WTC11 (cell line): Measurements from ENCODE around the gene CBFA2T2. TPM values are rescaled to one million over a fixed set of nuclear protein-coding genes. Genes with fewer than 3 reads are reported as not detected.

Source experiments
- ATAC-seq: fragments of 200-7000 bp; cut with Tn5 transposase; 2 replicates; pipeline ENCODE4 v1.10.0; 2021; ENCODE audit warnings: mild to moderate bottlenecking, moderate library complexity
- CTCF ChIA-PET: fragments of 300-600 bp; sonication (Branson Sonifier 250); formaldehyde crosslinking; loops from one replicate; lab custom pipeline; 2021; ENCODE audit warnings: antibody characterized with exemption; lab: Charles Lee
- POLR2A ChIA-PET: fragments of 350-600 bp; sonication (Branson Sonifier 250); formaldehyde crosslinking; loops from one replicate; lab custom pipeline; 2021; ENCODE audit warnings: antibody characterized with exemption; lab: Charles Lee
- DNase-seq: peaks from one replicate; pipeline ENCODE4 v3.0.0; 2021; ENCODE audit warnings: low spot score
- H3K27ac Mint-ChIP-seq: 2 replicates; pipeline ENCODE4 v1.8.0; 2021; ENCODE audit warnings: mixed read lengths
- H3K27me3 Mint-ChIP-seq: 2 replicates; pipeline ENCODE4 v1.8.0; 2021; ENCODE audit warnings: low read depth, mild to moderate bottlenecking, moderate library complexity, mixed read lengths
- H3K36me3 Mint-ChIP-seq: 2 replicates; pipeline ENCODE4 v1.8.0; 2021; ENCODE audit warnings: mixed read lengths
- H3K4me1 Mint-ChIP-seq: 2 replicates; pipeline ENCODE4 v1.8.0; 2022; ENCODE audit warnings: mixed read lengths
- H3K4me3 Mint-ChIP-seq: 2 replicates; pipeline ENCODE4 v1.8.0; 2021; ENCODE audit warnings: mild to moderate bottlenecking, moderate library complexity, mixed read lengths
- H3K9me3 Mint-ChIP-seq: 2 replicates; pipeline ENCODE4 v1.8.0; 2021; ENCODE audit warnings: mixed read lengths
- AFF4 ChIP-seq: sonication (generic); formaldehyde crosslinking; IDR thresholded peaks from 2 replicates; pipeline ENCODE4 v1.8.1; 2023; ENCODE audit warnings: mild to moderate bottlenecking, missing genetic modification reagents, borderline replicate concordance
- ATF1 ChIP-seq: sonication (generic); formaldehyde crosslinking; IDR thresholded peaks from 2 replicates; pipeline ENCODE4 v1.8.1; 2023; ENCODE audit warnings: mild to moderate bottlenecking, moderate library complexity, missing genetic modification reagents
- CTCF ChIP-seq: fragments of 200-600 bp; IDR thresholded peaks from 2 replicates; pipeline ENCODE4 v1.8.0; 2022; ENCODE audit warnings: antibody characterized with exemption
- E2F4 ChIP-seq: sonication (generic); formaldehyde crosslinking; IDR thresholded peaks from 2 replicates; pipeline ENCODE4 v1.8.1; 2022; ENCODE audit warnings: low read depth, mild to moderate bottlenecking, moderate library complexity, missing genetic modification reagents, borderline replicate concordance
- ERG ChIP-seq: fragments of 250-450 bp; sonication (Bioruptor Pico); IDR thresholded peaks from 2 replicates; pipeline ENCODE4 v1.8.0; 2021; ENCODE audit warnings: mild to moderate bottlenecking
- ESRRA ChIP-seq: sonication (generic); formaldehyde crosslinking; IDR thresholded peaks from 2 replicates; pipeline ENCODE4 v1.8.1; 2022; ENCODE audit warnings: mild to moderate bottlenecking, missing genetic modification reagents, borderline replicate concordance
- GABPB1 ChIP-seq: sonication (generic); formaldehyde crosslinking; IDR thresholded peaks from 2 replicates; pipeline ENCODE4 v1.8.1; 2023; ENCODE audit warnings: mild to moderate bottlenecking, missing genetic modification reagents
- GTF2I ChIP-seq: fragments of 250-450 bp; sonication (Bioruptor Pico); conservative IDR thresholded peaks from 2 replicates; pipeline ENCODE4 v1.4.0; 2021; ENCODE audit warnings: mild to moderate bottlenecking
- JUN ChIP-seq: sonication (generic); formaldehyde crosslinking; IDR thresholded peaks from 2 replicates; pipeline ENCODE4 v1.8.0; 2023; ENCODE audit warnings: mild to moderate bottlenecking, missing genetic modification reagents
- MAX ChIP-seq: sonication (generic); formaldehyde crosslinking; IDR thresholded peaks from 2 replicates; pipeline ENCODE4 v1.8.0; 2022; ENCODE audit warnings: mild to moderate bottlenecking, missing genetic modification reagents
- MXD4 ChIP-seq: fragments of 250-450 bp; sonication (Bioruptor Pico); IDR thresholded peaks from 2 replicates; pipeline ENCODE4 v1.8.0; 2021; ENCODE audit warnings: mild to moderate bottlenecking, moderate library complexity, borderline replicate concordance
- NFE2L1 ChIP-seq: sonication (generic); formaldehyde crosslinking; IDR thresholded peaks from 2 replicates; pipeline ENCODE4 v1.8.1; 2023; ENCODE audit warnings: missing genetic modification reagents
- PRRX2 ChIP-seq: fragments of 250-450 bp; sonication (Bioruptor Pico); IDR thresholded peaks from 2 replicates; pipeline ENCODE4 v1.8.0; 2021; ENCODE audit warnings: mild to moderate bottlenecking
- SP1 ChIP-seq: sonication (generic); formaldehyde crosslinking; conservative IDR thresholded peaks from 2 replicates; pipeline ENCODE4 v1.8.1; 2022; ENCODE audit warnings: missing genetic modification reagents
- STAT6 ChIP-seq: sonication (generic); formaldehyde crosslinking; conservative IDR thresholded peaks from 2 replicates; pipeline ENCODE4 v1.8.1; 2023; ENCODE audit warnings: mild to moderate bottlenecking, low read depth, missing genetic modification reagents, moderate library complexity
- USF1 ChIP-seq: sonication (generic); formaldehyde crosslinking; IDR thresholded peaks from 2 replicates; pipeline ENCODE4 v1.8.0; 2022; ENCODE audit warnings: mild to moderate bottlenecking, missing genetic modification reagents
- USF2 ChIP-seq: sonication (generic); formaldehyde crosslinking; IDR thresholded peaks from 2 replicates; pipeline ENCODE4 v1.8.1; 2023; ENCODE audit warnings: mild to moderate bottlenecking, missing genetic modification reagents, moderate library complexity
- ZNF423 ChIP-seq: fragments of 250-450 bp; sonication (Bioruptor Pico); IDR thresholded peaks from 2 replicates; pipeline ENCODE4 v2.1.2; 2022; ENCODE audit warnings: mild to moderate bottlenecking, moderate library complexity
- ZNF425 ChIP-seq: fragments of 250-450 bp; sonication (Bioruptor Pico); conservative IDR thresholded peaks from 2 replicates; pipeline ENCODE4 v1.9.0; 2021; ENCODE audit warnings: mild to moderate bottlenecking
- ZSCAN18 ChIP-seq: fragments of 250-450 bp; sonication (Bioruptor Pico); IDR thresholded peaks from 2 replicates; pipeline ENCODE4 v2.1.2; 2022; ENCODE audit warnings: mild to moderate bottlenecking, moderate library complexity
- total RNA-seq: library from RNA; stranded (reverse); gene quantifications from 3 replicates; pipeline ENCODE4 v1.2.3, GENCODE V29; 2021

The CBFA2T2 gene
- total RNA-seq, 1 experiment from 2014 or later, result 22.1 TPM

- no peak for TF ChIP-seq STAT6 (CRISPR knock-in tag)
- no peak for TF ChIP-seq ZNF423
- TF ChIP-seq PRRX2, result no peak
- TF ChIP-seq, all 79 proteins: peak for 0
Observed at GRCh38 chr20:33636776-33637175, 146.9 kb downstream of the CBFA2T2 start (continued).

GRCh38 chr20:33640287-33640686 lies 150.4 kb downstream of the CBFA2T2 start:
- POLR2A ChIA-PET, result no interaction called here
- CTCF ChIA-PET, result interaction anchor here (1.9 kb wide), 1 partner anchor 183 kb away, joined by 8 read pairs; no protein-coding TSS in a partner anchor
- Mint-ChIP-seq H3K27me3 (no peaks in the 10 kb centered on the region), H3K4me3 (no peak overlapping the region), H3K36me3 (peaks cover 44% of the 10 kb centered on the region), H3K27ac (no peak overlapping the region), H3K9me3 (no peaks in the 10 kb centered on the region), H3K4me1 (no peaks in the 10 kb centered on the region)
- ATAC-seq, result no peak
- no peak for DNase-seq
- TF ChIP-seq AFF4, result no peak
- TF ChIP-seq ERG, result no peak
- no peak for TF ChIP-seq E2F4 (CRISPR knock-in tag)
- TF ChIP-seq ZSCAN18 (CRISPR knock-in tag), result no peak
- no peak for TF ChIP-seq MAX (CRISPR knock-in tag)
- TF ChIP-seq ESRRA (CRISPR knock-in tag), result no peak
- TF ChIP-seq ATF1 (CRISPR knock-in tag), result no peak
- TF ChIP-seq SP1 (CRISPR knock-in tag), result no peak
- TF ChIP-seq CTCF, result no peak
- TF ChIP-seq JUN (CRISPR knock-in tag), result no peak
- no peak for TF ChIP-seq USF2 (CRISPR knock-in tag)
- TF ChIP-seq MXD4 (CRISPR knock-in tag), result no peak
- no peak for TF ChIP-seq GABPB1 (CRISPR knock-in tag)
- no peak for TF ChIP-seq PRRX2
- TF ChIP-seq USF1 (CRISPR knock-in tag), result no peak
- TF ChIP-seq GTF2I (CRISPR knock-in tag), result no peak
- TF ChIP-seq ZNF425 (CRISPR knock-in tag), result no peak
- TF ChIP-seq NFE2L1, result no peak
